Neural progenitor cell (in vitro differentiated cells): Measurements from ENCODE around the gene CCDC171. TPM values are rescaled to one million over a fixed set of nuclear protein-coding genes. Genes with fewer than 3 reads are reported as not detected.

ENCODE experiments used
- DNase-seq: peaks from one replicate; pipeline ENCODE4 v3.0.0-alpha.2; 2016; ENCODE audit warnings: low spot score
- H2AFZ ChIP-seq: fragments of 200-600 bp; sonication (generic); replicated peaks from 2 replicates; pipeline ENCODE4 v1.6.1; 2016; ENCODE audit warnings: antibody characterized with exemption
- H3F3A ChIP-seq: fragments of 200-600 bp; sonication (generic); 2 replicates; pipeline ENCODE4 v1.6.1; 2016; ENCODE audit warnings: antibody characterized with exemption, low read depth
- H3K27ac ChIP-seq: fragments of 200-600 bp; sonication (generic); 2 replicates; pipeline ENCODE4 v1.5.1; 2016; ENCODE audit warnings: mild to moderate bottlenecking
- H3K27me3 ChIP-seq: fragments of 200-600 bp; sonication (generic); 2 replicates; pipeline ENCODE4 v1.6.1; 2016; ENCODE audit warnings: mild to moderate bottlenecking, moderate library complexity
- H3K36me3 ChIP-seq: fragments of 200-600 bp; sonication (generic); 2 replicates; pipeline ENCODE4 v1.5.1; 2016
- H3K4me1 ChIP-seq: fragments of 200-600 bp; sonication (generic); 2 replicates; pipeline ENCODE4 v1.6.1; 2016; ENCODE audit warnings: mixed run types
- H3K4me2 ChIP-seq: fragments of 200-600 bp; sonication (generic); 2 replicates; pipeline ENCODE4 v1.6.1; 2016
- H3K4me3 ChIP-seq: fragments of 200-600 bp; sonication (generic); 2 replicates; pipeline ENCODE4 v1.5.1; 2016
- H3K79me2 ChIP-seq: fragments of 200-600 bp; sonication (generic); 2 replicates; pipeline ENCODE4 v1.6.1; 2016; ENCODE audit warnings: low read depth
- H3K9ac ChIP-seq: fragments of 200-600 bp; sonication (generic); 2 replicates; pipeline ENCODE4 v1.6.1; 2016
- H3K9me3 ChIP-seq: fragments of 200-600 bp; sonication (generic); 2 replicates; pipeline ENCODE4 v1.5.1; 2016; ENCODE audit warnings: low read depth
- H4K20me1 ChIP-seq: fragments of 200-600 bp; sonication (generic); 2 replicates; pipeline ENCODE4 v1.6.1; 2016; ENCODE audit warnings: low read depth
- H3K27ac Mint-ChIP-seq: 3 replicates; pipeline ENCODE4 v1.8.0; 2021; ENCODE audit warnings: mixed read lengths
- H3K27me3 Mint-ChIP-seq: 2 replicates; pipeline ENCODE4 v1.8.0; 2022; ENCODE audit warnings: low read depth, mild to moderate bottlenecking, inconsistent platforms, moderate library complexity, mixed read lengths; ENCODE audit not compliant: insufficient read depth
- H3K36me3 Mint-ChIP-seq: 3 replicates; pipeline ENCODE4 v1.8.0; 2021; ENCODE audit warnings: mixed read lengths
- H3K4me1 Mint-ChIP-seq: 3 replicates; pipeline ENCODE4 v1.8.0; 2021; ENCODE audit warnings: mixed read lengths
- H3K4me3 Mint-ChIP-seq: 3 replicates; pipeline ENCODE4 v1.8.0; 2021; ENCODE audit warnings: mild to moderate bottlenecking, moderate library complexity, mixed read lengths
- H3K9me3 Mint-ChIP-seq: 3 replicates; pipeline ENCODE4 v1.8.0; 2020; ENCODE audit warnings: mixed read lengths
- CTCF ChIP-seq: fragments of 200-600 bp; sonication (generic); IDR thresholded peaks from 2 replicates; pipeline ENCODE4 v1.5.1; 2017; ENCODE audit warnings: antibody characterized with exemption, mild to moderate bottlenecking
- EZH2 ChIP-seq: fragments of 200-600 bp; sonication (generic); IDR thresholded peaks from 2 replicates; pipeline ENCODE4 v1.6.1; 2017; ENCODE audit warnings: antibody characterized with exemption, mild to moderate bottlenecking, moderate library complexity
- EZH2phosphoT487 ChIP-seq: fragments of 200-600 bp; sonication (generic); IDR thresholded peaks from 2 replicates; pipeline ENCODE4 v1.6.1; 2017; ENCODE audit warnings: antibody characterized with exemption
- total RNA-seq: library from RNA; depleted of rRNA; stranded (reverse); fragments of >200 nt; gene quantifications from 2 replicates; pipeline ENCODE4 v1.2.3, GENCODE V29; 2015; ENCODE audit warnings: low replicate concordance

CCDC171 gene
- total RNA-seq, 1 donor from 2014 or later: 9.3 TPM

GRCh38 chr9:15513335-15513734 lies 39.5 kb upstream of the CCDC171 start:
- H3K9me3 Mint-ChIP-seq: no peaks in the 10 kb centered on the region
- Histone ChIP-seq H3K36me3 (peaks cover 8% of the 10 kb centered on the region), H2AFZ (no peak overlapping the region), H3K4me3 (peak overlapping the region; percentile 90), H3K9me3 (no peaks in the 10 kb centered on the region), H3K27ac (peak overlapping the region; percentile 53), H3K9ac (no peak overlapping the region), H3K27me3 (no peaks in the 10 kb centered on the region), H3F3A (peaks cover 38% of the 10 kb centered on the region), H3K79me2 (peaks cover 39% of the 10 kb centered on the region), H4K20me1 (peaks cover 18% of the 10 kb centered on the region), H3K4me1 (peaks cover 34% of the 10 kb centered on the region), H3K4me2 (peak overlapping the region; percentile 94)
- TF ChIP-seq EZH2: no peak
- TF ChIP-seq EZH2phosphoT487: no peak
- TF ChIP-seq CTCF: peak; percentile 53
- DNase-seq: peak; percentile 66
- peaks cover 35% of the 10 kb centered on the region for H3K4me1 Mint-ChIP-seq
- no peak overlapping the region for H3K27ac Mint-ChIP-seq
- H3K4me3 Mint-ChIP-seq: no peak overlapping the region
- H3K36me3 Mint-ChIP-seq: peaks cover 9% of the 10 kb centered on the region
- H3K27me3 Mint-ChIP-seq: peaks cover 4% of the 10 kb centered on the region

- H3K27me3 Mint-ChIP-seq: no peaks in the 10 kb centered on the region
These were observed 33.0 kb upstream of the CCDC171 start for GRCh38 chr9:15519831-15520230.

GRCh38 chr9:15521254-15521653 lies 31.6 kb upstream of the CCDC171 start:
- H3K27ac Mint-ChIP-seq: no peak overlapping the region
- no peaks in the 10 kb centered on the region for H3K36me3 Mint-ChIP-seq
- no peaks in the 10 kb centered on the region for H3K27me3 Mint-ChIP-seq
- no peak for DNase-seq
- H3K9me3 ChIP-seq: no peaks in the 10 kb centered on the region
- no peak overlapping the region for H3K9ac ChIP-seq
- H3K4me2 ChIP-seq: no peak overlapping the region
- no peak overlapping the region for H3K4me3 ChIP-seq
- no peaks in the 10 kb centered on the region for H4K20me1 ChIP-seq
- H3K4me1 Mint-ChIP-seq: no peaks in the 10 kb centered on the region
- no peak for TF ChIP-seq EZH2
- no peak for TF ChIP-seq EZH2phosphoT487
- H3F3A ChIP-seq: no peaks in the 10 kb centered on the region
- no peak overlapping the region for H3K27ac ChIP-seq
- no peaks in the 10 kb centered on the region for H3K9me3 Mint-ChIP-seq
- H3K4me1 ChIP-seq: peaks cover 8% of the 10 kb centered on the region
- no peak overlapping the region for H3K4me3 Mint-ChIP-seq
- no peaks in the 10 kb centered on the region for H3K36me3 ChIP-seq
- no peak overlapping the region for H2AFZ ChIP-seq
- no peaks in the 10 kb centered on the region for H3K27me3 ChIP-seq
- no peaks in the 10 kb centered on the region for H3K79me2 ChIP-seq

More at GRCh38 chr9:15519831-15520230, 33.0 kb upstream of the CCDC171 start:
- Mint-ChIP-seq H3K4me3 (no peak overlapping the region), H3K9me3 (no peaks in the 10 kb centered on the region), H3K27ac (no peak overlapping the region), H3K36me3 (no peaks in the 10 kb centered on the region), H3K4me1 (no peaks in the 10 kb centered on the region)
- no peaks in the 10 kb centered on the region for H3K27me3 ChIP-seq
- H3K4me2 ChIP-seq: no peak overlapping the region
- H3K36me3 ChIP-seq: no peaks in the 10 kb centered on the region
- H3K4me1 ChIP-seq: peaks cover 8% of the 10 kb centered on the region
- H3K9ac ChIP-seq: no peak overlapping the region
- no peak for TF ChIP-seq EZH2
- TF ChIP-seq EZH2phosphoT487: no peak
- no peak for TF ChIP-seq CTCF
- no peak overlapping the region for H3K4me3 ChIP-seq
- no peak overlapping the region for H3K27ac ChIP-seq
- H4K20me1 ChIP-seq: no peaks in the 10 kb centered on the region
- no peaks in the 10 kb centered on the region for H3K9me3 ChIP-seq
- DNase-seq: no peak
- no peaks in the 10 kb centered on the region for H3F3A ChIP-seq
- no peak overlapping the region for H2AFZ ChIP-seq
- no peaks in the 10 kb centered on the region for H3K79me2 ChIP-seq

- no peak overlapping the region for H2AFZ ChIP-seq
- Mint-ChIP-seq H3K27ac (no peak overlapping the region), H3K36me3 (no peaks in the 10 kb centered on the region), H3K9me3 (no peaks in the 10 kb centered on the region), H3K4me1 (no peaks in the 10 kb centered on the region), H3K27me3 (peaks cover 2% of the 10 kb centered on the region), H3K4me3 (no peak overlapping the region)
- H3K36me3 ChIP-seq: no peaks in the 10 kb centered on the region
- no peak overlapping the region for H3K4me2 ChIP-seq
- H3K4me3 ChIP-seq: no peak overlapping the region
- H3K9me3 ChIP-seq: no peaks in the 10 kb centered on the region
- H3K9ac ChIP-seq: no peak overlapping the region
- no peak for DNase-seq
- no peaks in the 10 kb centered on the region for H3K79me2 ChIP-seq
- peaks cover 8% of the 10 kb centered on the region for H3K4me1 ChIP-seq
- H3F3A ChIP-seq: no peaks in the 10 kb centered on the region
- H3K27ac ChIP-seq: no peak overlapping the region
- no peaks in the 10 kb centered on the region for H4K20me1 ChIP-seq
- no peaks in the 10 kb centered on the region for H3K27me3 ChIP-seq
- no peak for TF ChIP-seq CTCF
- TF ChIP-seq EZH2phosphoT487: no peak
- no peak for TF ChIP-seq EZH2
These were observed 30.6 kb upstream of the CCDC171 start for GRCh38 chr9:15522130-15522755.
